Activated T-cell treated with anti-CD3 and anti-CD28 coated beads, Interleukin-2, amount 50 U/mL, for 24 hours (primary cell): ENCODE data around the gene ACVRL1.

ENCODE experiments used
- DNase-seq: peaks from one replicate; pipeline ENCODE4 v3.0.0-alpha.2; 2020
- H3K27ac Mint-ChIP-seq: 2 replicates; pipeline ENCODE4 v1.8.0; 2020; ENCODE audit warnings: mild to moderate bottlenecking, mixed read lengths
- H3K27me3 Mint-ChIP-seq: 2 replicates; pipeline ENCODE4 v1.8.0; 2020; ENCODE audit warnings: mixed read lengths
- H3K36me3 Mint-ChIP-seq: 2 replicates; pipeline ENCODE4 v1.8.0; 2020; ENCODE audit warnings: low read depth, mixed read lengths
- H3K4me1 Mint-ChIP-seq: 2 replicates; pipeline ENCODE4 v1.8.0; 2020; ENCODE audit warnings: low read depth, mixed read lengths
- H3K4me3 Mint-ChIP-seq: 2 replicates; pipeline ENCODE4 v1.8.0; 2020; ENCODE audit warnings: mild to moderate bottlenecking, moderate library complexity, mixed read lengths
- H3K9me3 Mint-ChIP-seq: 2 replicates; pipeline ENCODE4 v1.8.0; 2020; ENCODE audit warnings: mixed read lengths

Gene ACVRL1

DNA sequence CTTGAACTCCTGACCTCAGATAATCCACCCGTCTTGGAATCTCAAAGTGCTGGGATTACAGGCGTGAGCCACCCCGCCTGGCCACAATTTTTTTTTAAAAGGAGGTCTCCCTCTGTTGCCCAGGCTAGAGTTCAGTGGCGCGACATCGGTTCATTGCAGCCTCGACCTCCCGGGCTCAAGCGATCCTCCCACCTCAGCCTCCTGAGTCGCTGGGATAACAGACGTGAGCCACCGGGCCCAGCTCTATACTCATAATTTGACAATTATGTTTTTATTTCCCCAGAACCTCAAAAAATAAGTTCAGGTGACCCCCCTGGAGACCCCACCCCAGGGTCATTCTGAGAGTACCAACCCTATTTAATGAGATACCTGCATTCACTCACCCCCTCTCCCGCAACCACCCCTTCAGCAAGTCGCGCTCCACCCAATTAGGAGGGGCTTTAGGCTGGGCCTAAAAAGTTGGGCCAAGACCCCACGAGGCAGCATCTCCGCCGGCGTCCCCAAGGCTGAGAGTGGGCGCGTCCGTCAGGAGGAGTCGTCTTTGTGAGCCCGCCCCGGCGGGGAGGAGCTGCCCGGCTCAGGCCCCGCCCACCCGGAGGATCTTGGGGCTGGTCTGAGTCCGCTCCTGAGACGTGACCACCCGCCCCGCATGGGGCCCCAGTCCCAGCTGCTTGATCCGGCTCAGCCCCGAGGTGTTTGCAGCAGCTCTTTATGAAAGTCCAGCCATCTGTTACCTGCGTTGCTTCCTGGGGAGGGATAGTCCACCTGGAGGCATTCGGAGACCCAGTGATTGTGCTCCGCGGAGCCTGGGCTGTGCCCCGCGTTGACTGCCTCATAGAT is 19.6 kb upstream of the ACVRL1 start, which contains the start of gene ANKRD33:
Gene ANKRD33, plus strand, starts transcription at position 628 of the 840 bp plus-strand sequence. Its CDS starts 84 bp downstream, at position 712.
- Mint-ChIP-seq H3K27ac (no peak within 1 kb of the TSS), H3K27me3 (no peaks in the 10 kb centered on the region), H3K4me1 (peaks cover 18% of the 10 kb centered on the region), H3K4me3 (no peak within 1 kb of the TSS), H3K36me3 (no peaks in the 10 kb centered on the region), H3K9me3 (peaks cover 8% of the 10 kb centered on the region)
- DNase-seq: no peak

DNA sequence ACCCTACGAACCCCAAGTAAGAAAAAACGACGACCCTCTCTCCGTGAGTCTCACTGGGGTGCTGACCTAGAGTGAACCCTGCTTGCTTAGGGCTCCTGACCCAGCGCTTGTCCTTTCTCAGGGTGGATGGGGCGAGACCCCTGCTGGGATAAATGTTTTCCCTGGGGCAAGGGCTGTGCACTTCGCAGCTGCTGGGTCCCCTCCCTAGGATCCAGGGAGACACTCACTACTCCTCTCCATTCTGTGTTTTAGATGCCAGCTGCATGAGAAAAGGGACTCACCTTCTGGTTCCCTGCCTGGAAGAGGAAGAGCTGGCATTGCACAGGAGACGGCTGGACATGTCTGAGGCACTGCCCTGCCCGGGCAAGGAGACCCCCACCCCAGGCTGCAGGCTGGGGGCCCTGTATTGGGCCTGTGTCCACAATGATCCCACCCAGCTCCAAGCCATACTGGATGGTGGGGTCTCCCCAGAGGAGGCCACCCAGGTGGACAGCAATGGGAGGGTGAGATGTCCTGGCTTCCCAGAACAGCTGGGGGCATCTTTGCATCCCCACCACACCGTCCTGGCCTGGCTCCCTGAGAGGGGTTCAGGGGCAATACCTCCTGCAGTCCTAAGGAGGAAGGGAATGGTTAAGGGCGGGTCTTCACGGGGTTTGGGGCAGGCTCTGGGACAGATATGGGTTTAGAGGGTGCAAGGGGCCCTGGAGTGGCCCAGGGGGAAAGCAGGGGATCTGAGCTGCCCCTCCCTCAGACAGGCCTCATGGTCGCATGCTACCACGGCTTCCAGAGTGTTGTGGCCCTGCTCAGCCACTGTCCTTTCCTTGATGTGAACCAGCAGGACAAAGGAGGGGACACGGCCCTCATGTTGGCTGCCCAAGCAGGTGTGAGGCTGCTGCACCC is 18.7 kb upstream of the ACVRL1 start:
- H3K9me3 Mint-ChIP-seq: peaks cover 8% of the 10 kb centered on the region
- H3K4me1 Mint-ChIP-seq: peaks cover 18% of the 10 kb centered on the region
- no peak overlapping the region for H3K27ac Mint-ChIP-seq
- H3K27me3 Mint-ChIP-seq: no peaks in the 10 kb centered on the region
- no peak overlapping the region for H3K4me3 Mint-ChIP-seq
- no peaks in the 10 kb centered on the region for H3K36me3 Mint-ChIP-seq
- no peak for DNase-seq

DNA sequence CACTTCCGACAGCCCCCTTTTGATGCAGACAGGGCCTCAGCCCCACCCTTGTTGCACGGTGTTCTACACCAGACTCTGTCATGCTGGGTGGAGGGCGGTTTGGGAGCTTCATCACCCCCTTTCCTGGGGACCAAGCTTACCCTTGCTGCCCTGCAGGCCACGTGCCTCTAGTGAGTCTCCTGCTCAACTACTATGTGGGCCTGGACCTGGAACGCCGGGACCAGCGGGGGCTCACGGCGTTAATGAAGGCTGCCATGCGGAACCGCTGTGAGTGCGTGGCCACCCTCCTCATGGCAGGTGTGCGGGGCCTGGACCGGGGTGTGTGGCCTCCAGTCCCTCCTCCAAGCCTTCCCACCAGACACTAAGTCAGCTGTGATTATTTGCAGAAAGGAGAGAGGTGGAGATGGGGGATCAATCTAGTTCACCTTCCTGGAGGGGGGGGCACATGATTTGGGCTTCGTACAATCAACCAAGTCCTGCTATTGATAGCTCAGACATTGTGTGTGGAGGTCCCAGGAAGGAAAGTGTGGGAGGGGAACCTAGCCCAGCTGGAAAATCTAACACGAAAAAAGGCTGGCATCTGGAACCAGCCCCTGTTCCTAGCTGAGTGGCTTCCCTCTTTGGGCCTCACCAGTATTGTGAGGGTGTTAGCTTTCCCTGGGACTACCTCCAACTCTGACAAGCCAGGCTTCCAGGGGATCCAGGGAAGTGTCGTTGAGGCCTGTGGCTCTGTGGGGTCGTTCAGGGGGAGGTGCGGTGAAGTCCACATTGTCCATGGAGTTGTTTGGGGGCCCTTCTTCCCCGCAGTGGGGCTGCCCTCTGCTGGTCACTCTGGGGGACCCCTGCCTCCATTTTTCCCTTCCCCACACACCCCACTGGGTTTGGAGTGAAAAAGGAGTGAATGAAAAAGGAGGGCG is 17.8 kb upstream of the ACVRL1 start:
- Mint-ChIP-seq H3K27ac (no peak overlapping the region), H3K36me3 (no peaks in the 10 kb centered on the region), H3K27me3 (no peaks in the 10 kb centered on the region), H3K9me3 (peaks cover 8% of the 10 kb centered on the region), H3K4me3 (no peak overlapping the region), H3K4me1 (peaks cover 18% of the 10 kb centered on the region)
- DNase-seq: no peak

DNA sequence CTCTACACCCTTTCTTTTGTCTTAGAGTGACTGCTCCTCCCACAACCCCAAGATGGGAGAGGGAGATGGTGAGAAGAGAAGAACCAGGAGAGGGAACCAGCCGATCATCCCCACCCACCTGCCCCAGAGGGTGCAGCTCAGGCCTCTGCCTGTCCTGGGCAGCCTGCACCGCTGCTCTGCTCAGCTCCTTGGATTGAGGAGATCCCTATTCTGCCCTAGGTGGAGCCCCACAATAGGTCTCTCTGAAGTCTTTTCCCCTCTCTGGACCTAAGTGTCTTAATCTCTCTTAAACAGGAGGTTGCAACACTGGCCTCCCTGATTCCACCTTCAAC is 17.2 kb upstream of the ACVRL1 start:
- Mint-ChIP-seq H3K9me3 (peaks cover 2% of the 10 kb centered on the region), H3K4me1 (peaks cover 12% of the 10 kb centered on the region), H3K36me3 (no peaks in the 10 kb centered on the region), H3K27me3 (no peaks in the 10 kb centered on the region), H3K27ac (no peak overlapping the region), H3K4me3 (no peak overlapping the region)
- no peak for DNase-seq

DNA sequence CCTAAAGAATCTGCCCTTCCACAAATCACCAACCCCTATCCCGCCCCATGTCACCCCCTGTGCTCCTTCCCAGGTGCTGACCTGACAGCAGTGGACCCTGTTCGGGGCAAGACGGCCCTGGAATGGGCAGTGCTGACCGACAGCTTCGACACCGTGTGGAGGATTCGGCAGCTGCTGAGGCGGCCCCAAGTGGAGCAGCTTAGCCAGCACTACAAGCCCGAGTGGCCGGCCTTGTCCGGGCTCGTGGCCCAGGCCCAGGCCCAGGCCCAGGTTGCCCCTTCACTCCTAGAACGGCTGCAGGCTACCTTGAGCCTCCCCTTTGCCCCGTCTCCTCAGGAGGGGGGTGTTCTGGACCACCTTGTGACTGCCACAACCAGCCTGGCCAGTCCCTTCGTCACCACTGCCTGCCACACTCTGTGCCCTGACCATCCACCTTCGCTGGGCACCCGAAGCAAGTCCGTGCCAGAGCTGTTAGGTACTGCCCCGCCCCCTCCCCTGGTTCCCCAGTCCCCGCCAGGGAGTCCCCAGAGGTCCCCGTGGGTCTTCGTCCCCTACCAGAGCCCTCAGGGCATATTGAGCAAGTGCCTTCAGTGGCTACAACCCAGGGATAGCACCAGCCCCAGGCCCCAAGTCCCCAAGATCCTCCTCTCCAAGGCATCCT is 16.7 kb upstream of the ACVRL1 start:
- Mint-ChIP-seq H3K4me3 (no peak overlapping the region), H3K27me3 (no peaks in the 10 kb centered on the region), H3K27ac (no peak overlapping the region), H3K36me3 (no peaks in the 10 kb centered on the region), H3K4me1 (peaks cover 9% of the 10 kb centered on the region), H3K9me3 (no peaks in the 10 kb centered on the region)
- DNase-seq: no peak

DNA sequence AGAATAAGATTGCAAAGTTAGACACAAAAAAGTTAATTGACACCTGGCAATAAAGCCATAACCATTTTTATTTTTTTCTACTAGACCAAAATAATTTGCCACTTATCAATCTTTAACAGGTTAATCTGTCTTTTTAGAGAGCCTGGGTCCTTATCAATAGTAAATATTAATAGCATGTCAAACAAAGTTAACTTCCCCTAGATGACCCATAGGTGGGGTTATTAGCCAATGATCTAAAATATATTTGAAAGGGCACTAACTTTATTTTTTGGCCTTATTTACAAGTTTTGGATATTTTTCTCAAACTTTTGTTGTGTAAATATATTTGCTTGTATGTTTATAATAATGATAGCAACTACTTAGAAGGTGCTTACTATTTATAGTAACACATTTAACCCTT is 15.5 kb upstream of the ACVRL1 start:
- no peak overlapping the region for H3K27ac Mint-ChIP-seq
- H3K4me3 Mint-ChIP-seq: no peak overlapping the region
- no peaks in the 10 kb centered on the region for H3K27me3 Mint-ChIP-seq
- no peaks in the 10 kb centered on the region for H3K36me3 Mint-ChIP-seq
- H3K9me3 Mint-ChIP-seq: no peaks in the 10 kb centered on the region
- no peak for DNase-seq
- no peaks in the 10 kb centered on the region for H3K4me1 Mint-ChIP-seq

DNA sequence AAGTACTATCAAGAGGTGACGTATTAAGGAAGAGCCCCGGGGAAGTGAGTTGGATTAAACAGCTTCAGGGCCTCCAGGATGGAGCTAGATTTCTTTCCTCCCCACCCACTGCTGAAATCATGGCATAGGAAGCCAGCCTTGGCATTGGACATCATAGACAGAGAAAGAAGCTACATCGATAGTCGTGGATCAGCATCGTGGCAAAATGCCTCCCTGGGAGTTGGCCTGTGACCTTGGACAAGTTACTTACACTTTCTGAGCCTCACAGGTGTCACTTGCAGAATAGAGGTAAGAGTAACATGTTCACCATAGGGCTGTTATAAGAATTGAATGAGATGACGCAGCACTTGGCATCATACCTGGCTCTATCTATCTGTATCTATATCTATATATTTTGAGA is 13.5 kb upstream of the ACVRL1 start:
- Mint-ChIP-seq H3K27me3 (no peaks in the 10 kb centered on the region), H3K36me3 (no peaks in the 10 kb centered on the region), H3K27ac (no peak overlapping the region), H3K9me3 (no peaks in the 10 kb centered on the region), H3K4me3 (no peak overlapping the region), H3K4me1 (no peaks in the 10 kb centered on the region)
- DNase-seq: no peak

DNA sequence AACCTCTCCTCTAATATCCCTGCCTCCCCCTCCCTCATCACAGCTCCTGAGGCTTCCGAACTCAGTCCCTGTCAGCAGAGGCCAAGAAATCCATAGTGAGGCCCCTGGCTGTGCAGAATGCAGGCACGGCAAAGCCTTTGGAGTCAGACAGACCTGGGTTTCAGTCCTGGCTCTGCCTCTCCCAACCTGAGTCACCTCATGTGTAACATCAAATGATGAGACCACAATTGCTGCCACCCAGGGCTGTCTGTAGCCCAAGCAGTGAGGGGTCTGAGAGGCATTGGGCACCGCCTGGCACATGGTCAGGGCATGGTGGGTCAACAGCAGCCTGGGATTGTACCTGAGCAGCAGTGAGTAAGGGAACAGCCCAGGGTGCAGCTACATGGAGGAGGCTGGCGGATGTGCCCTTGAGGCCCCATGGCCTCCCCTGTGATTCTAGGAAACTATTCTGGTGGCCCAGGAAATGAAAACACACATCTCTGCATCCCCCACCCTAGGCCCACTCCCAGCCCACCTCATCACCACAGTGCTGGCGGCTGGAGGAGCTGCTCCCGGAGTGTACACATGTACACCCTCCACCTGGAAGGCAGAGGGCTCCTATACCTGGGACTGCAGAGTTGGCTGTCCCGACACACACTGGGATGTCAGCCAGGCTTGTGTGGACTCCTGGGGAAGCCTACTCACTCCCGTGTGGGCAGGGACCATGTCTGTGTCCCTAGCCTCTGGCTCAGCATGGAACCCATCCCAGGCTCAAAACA is 11.7 kb upstream of the ACVRL1 start:
- no peak for DNase-seq
- no peak overlapping the region for H3K27ac Mint-ChIP-seq
- no peaks in the 10 kb centered on the region for H3K36me3 Mint-ChIP-seq
- H3K9me3 Mint-ChIP-seq: no peaks in the 10 kb centered on the region
- no peaks in the 10 kb centered on the region for H3K27me3 Mint-ChIP-seq
- no peak overlapping the region for H3K4me3 Mint-ChIP-seq
- no peaks in the 10 kb centered on the region for H3K4me1 Mint-ChIP-seq

DNA sequence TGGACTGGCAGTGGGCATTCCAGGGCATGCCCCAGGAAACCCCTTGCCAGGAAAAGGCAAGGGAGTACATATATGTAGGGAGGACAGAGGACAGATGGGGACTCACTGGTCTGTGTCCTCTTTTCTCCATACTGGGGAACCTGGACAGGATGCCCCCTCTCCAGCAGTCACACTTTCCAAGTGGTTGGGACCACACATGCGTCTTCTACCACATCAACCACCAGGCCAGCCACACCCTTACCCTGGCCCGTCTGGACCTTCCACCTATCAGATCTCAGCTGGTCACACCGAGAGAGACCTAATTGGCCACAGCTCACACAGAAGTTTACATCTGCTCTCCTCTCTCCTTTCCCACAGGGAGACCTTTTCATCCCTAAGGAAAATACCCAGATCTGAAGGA is 11.1 kb upstream of the ACVRL1 start:
- no peak overlapping the region for H3K27ac Mint-ChIP-seq
- H3K4me3 Mint-ChIP-seq: no peak overlapping the region
- H3K9me3 Mint-ChIP-seq: no peaks in the 10 kb centered on the region
- H3K4me1 Mint-ChIP-seq: no peaks in the 10 kb centered on the region
- no peaks in the 10 kb centered on the region for H3K27me3 Mint-ChIP-seq
- H3K36me3 Mint-ChIP-seq: no peaks in the 10 kb centered on the region
- no peak for DNase-seq

DNA sequence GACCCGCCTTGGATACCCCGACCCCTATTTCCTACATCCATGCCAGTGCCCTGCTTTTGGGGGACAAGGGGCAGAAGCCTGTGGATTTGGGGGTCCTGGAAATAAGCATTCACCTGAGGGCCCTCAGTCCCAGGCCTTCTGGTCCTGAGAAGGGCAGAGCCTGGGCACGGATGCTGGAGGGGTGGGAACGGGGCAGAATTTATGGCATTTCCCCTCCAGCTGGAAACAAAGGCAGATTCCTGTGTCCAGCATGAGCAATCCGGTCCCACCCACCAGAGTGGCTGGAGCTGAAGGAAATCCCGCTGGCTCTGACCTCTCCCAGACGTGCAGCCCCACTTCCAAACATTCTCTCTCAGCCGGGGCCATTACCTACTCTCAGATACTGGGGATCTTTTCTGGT is 10.1 kb upstream of the ACVRL1 start:
- no peaks in the 10 kb centered on the region for H3K9me3 Mint-ChIP-seq
- H3K4me1 Mint-ChIP-seq: no peaks in the 10 kb centered on the region
- DNase-seq: no peak
- no peaks in the 10 kb centered on the region for H3K27me3 Mint-ChIP-seq
- H3K36me3 Mint-ChIP-seq: no peaks in the 10 kb centered on the region
- no peak overlapping the region for H3K4me3 Mint-ChIP-seq
- H3K27ac Mint-ChIP-seq: no peak overlapping the region

DNA sequence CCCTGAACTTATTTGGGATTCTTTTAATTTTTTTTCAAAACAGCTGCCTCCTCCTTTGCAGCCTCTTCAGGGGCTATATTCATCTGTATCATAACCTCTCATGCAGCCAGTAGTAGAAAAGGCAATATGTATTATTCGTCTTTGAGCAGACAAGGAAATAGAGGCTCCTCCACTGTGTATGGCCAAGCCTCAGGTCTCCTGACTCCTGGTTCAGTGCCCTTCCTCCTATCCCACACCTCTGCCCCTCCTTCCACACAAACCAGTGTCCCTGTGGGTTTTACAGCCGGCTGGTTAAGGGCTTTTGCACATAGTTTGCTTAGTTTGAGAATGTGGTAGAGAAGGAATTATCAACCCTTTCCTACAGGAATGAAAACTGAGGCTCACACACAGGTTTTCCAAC is 8.8 kb upstream of the ACVRL1 start:
- Mint-ChIP-seq H3K27me3 (no peaks in the 10 kb centered on the region), H3K36me3 (no peaks in the 10 kb centered on the region), H3K27ac (no peak overlapping the region), H3K4me3 (no peak overlapping the region), H3K9me3 (no peaks in the 10 kb centered on the region), H3K4me1 (no peaks in the 10 kb centered on the region)
- DNase-seq: no peak

DNA sequence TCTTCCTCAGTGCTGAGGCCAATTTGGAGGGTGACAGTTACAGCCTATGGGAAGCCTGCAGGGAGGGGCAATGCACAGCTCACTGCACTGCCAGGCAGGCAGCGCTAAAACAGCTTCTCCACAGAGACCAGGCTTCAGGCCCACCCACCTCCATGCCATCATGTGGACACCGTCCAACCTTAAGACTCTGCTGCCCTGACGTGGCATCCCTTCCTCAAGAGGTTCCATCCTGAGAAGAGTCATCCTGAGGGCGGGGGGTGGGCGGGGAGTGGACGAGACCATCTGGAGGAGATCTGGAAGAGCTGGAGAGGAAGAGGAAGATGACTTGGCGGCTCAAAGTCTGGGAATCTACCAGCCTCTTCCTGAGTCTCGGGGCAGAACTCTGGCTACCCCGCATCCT is 8.4 kb upstream of the ACVRL1 start:
- H3K27ac Mint-ChIP-seq: no peak overlapping the region
- H3K36me3 Mint-ChIP-seq: no peaks in the 10 kb centered on the region
- H3K4me1 Mint-ChIP-seq: no peaks in the 10 kb centered on the region
- H3K9me3 Mint-ChIP-seq: no peaks in the 10 kb centered on the region
- DNase-seq: no peak
- no peaks in the 10 kb centered on the region for H3K27me3 Mint-ChIP-seq
- H3K4me3 Mint-ChIP-seq: no peak overlapping the region

DNA sequence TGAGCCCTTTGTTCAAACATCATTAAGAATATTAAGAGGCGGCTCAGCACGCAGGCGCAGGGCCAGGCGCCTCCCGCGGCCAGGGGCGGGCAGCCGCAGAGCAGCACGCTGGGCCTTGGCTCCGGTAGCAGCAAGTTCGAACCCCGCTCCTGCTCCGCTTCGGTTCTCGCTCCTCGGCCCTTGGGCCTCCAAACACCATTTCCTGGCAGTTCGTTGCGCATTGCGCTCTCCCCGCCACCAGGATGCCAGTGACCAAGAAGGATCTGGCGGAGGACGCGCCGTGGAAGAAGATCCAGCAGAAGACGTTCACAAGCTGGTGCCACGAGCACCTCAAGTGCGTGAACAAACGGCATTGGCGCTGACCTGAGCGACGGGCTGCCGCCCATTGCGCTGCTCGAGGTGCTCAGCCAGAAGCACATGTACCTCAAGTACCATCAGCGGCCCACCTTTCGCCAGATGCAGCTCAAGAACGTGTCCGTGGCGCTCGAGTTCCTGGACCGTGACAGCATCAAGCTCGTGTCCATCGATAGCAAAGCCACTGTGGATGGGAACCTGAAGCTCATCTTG is 6.9 kb upstream of the ACVRL1 start:
- Mint-ChIP-seq H3K36me3 (no peaks in the 10 kb centered on the region), H3K27ac (no peak overlapping the region), H3K4me3 (no peak overlapping the region)

More for the DNA sequence above, 6.9 kb upstream of the ACVRL1 start:
- no peak for DNase-seq
- H3K4me1 Mint-ChIP-seq: no peaks in the 10 kb centered on the region
- H3K27me3 Mint-ChIP-seq: no peaks in the 10 kb centered on the region
- no peaks in the 10 kb centered on the region for H3K9me3 Mint-ChIP-seq
